A673 (cell line): Measurements from ENCODE around the gene WFIKKN1.

Experiments
- EZH2 ChIP-seq: fragments of 200-600 bp; sonication (generic); IDR thresholded peaks from 2 replicates; pipeline ENCODE4 v1.6.1; 2017; ENCODE audit warnings: borderline replicate concordance, low read depth, mild to moderate bottlenecking, mixed read lengths, antibody characterized with exemption, low read length; ENCODE audit not compliant: poor library complexity, severe bottlenecking
- TF ChIP-seq, protein P1 (sequence below): fragments of 300-800, 200-600 bp; sonication (generic); conservative IDR thresholded peaks from 2 replicates; pipeline ENCODE4 v1.5.1; 2017; ENCODE audit warnings: low read depth, mild to moderate bottlenecking, antibody characterized with exemption, low read length, moderate library complexity, mixed read lengths

DNA sequence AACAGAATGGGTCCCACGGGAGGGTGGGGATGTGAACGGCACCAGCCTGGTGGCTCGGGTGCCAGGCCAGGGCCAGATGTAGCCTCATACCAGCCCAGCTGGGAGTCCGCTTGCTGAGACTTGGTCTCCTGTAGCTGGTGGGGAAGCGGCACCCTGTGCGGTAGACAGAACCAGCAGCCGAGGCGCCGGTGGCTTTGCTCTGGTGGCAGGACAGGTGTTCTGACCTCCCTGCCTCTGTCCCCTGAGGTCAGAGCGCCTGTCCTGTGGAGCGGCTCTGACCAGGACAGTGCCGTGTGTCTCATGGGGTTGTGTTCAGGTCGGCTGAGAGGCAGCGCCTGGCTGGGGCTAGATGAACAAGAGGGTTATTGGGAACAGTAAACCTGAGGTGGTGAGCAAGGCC, 20.8 kb upstream of the WFIKKN1 start:
- no peak for TF ChIP-seq EZH2
- TF ChIP-seq, protein P1, sequence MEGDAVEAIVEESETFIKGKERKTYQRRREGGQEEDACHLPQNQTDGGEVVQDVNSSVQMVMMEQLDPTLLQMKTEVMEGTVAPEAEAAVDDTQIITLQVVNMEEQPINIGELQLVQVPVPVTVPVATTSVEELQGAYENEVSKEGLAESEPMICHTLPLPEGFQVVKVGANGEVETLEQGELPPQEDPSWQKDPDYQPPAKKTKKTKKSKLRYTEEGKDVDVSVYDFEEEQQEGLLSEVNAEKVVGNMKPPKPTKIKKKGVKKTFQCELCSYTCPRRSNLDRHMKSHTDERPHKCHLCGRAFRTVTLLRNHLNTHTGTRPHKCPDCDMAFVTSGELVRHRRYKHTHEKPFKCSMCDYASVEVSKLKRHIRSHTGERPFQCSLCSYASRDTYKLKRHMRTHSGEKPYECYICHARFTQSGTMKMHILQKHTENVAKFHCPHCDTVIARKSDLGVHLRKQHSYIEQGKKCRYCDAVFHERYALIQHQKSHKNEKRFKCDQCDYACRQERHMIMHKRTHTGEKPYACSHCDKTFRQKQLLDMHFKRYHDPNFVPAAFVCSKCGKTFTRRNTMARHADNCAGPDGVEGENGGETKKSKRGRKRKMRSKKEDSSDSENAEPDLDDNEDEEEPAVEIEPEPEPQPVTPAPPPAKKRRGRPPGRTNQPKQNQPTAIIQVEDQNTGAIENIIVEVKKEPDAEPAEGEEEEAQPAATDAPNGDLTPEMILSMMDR, result no peak
